Transverse colon (tissue), 4 donors: Measurements from ENCODE around the gene RIMBP2. TPM values are rescaled to one million over a fixed set of nuclear protein-coding genes. Genes with fewer than 3 reads are reported as not detected.

ENCODE experiments used
- DNase-seq: peaks from one replicate; pipeline ENCODE4 v3.0.0-alpha.2; 2019
- H3K27ac ChIP-seq, 4 donors: fragments of 200-600 bp; sonication (generic); 2 replicates each; pipeline ENCODE4 v1.5.1; 2016 to 2018; ENCODE audit warnings: inconsistent platforms in 4 of 4
- H3K27me3 ChIP-seq: fragments of 200-600 bp; sonication (generic); 2 replicates; pipeline ENCODE4 v1.5.1; 2017; ENCODE audit warnings: inconsistent platforms
- H3K36me3 ChIP-seq, 4 donors: fragments of 200-600 bp; sonication (generic); 2 replicates each; pipeline ENCODE4 v1.5.1; 2017 to 2019; ENCODE audit warnings: inconsistent platforms in 4 of 4
- H3K4me1 ChIP-seq, 4 donors: fragments of 200-600 bp; sonication (generic); 2 replicates each; pipeline ENCODE4 v1.5.1; 2017 to 2020; ENCODE audit warnings: inconsistent platforms in 4 of 4
- H3K4me3 ChIP-seq, 4 donors: fragments of 200-600 bp; sonication (generic); 1 replicate in 1 of 4; 2 replicates in 3 of 4; pipeline versions ENCODE4 v1.5.1 to v1.6.1; 2017 to 2019; ENCODE audit warnings: inconsistent platforms in 4 of 4
- H3K9me3 ChIP-seq, 2 donors: fragments of 200-600 bp; sonication (generic); 2 replicates each; pipeline ENCODE4 v1.5.1; 2017 to 2019; ENCODE audit warnings: inconsistent platforms in 2 of 2
- EP300 ChIP-seq: sonication (generic); formaldehyde crosslinking; IDR thresholded peaks from one replicate; pipeline ENCODE4 v1.6.1; 2017; ENCODE audit warnings: antibody characterized with exemption, low read depth
- POLR2A ChIP-seq: fragments of 450-650 bp; IDR thresholded peaks from one replicate; pipeline ENCODE4 v1.6.1; 2016; ENCODE audit warnings: antibody characterized with exemption, mild to moderate bottlenecking, moderate library complexity
- POLR2AphosphoS5 ChIP-seq, 3 donors: sonication (generic); formaldehyde crosslinking; IDR thresholded peaks; one replicate each; pipeline ENCODE4 v1.6.1; 2016; ENCODE audit warnings: antibody characterized with exemption in 3 of 3
- WGBS, 2 donors: methylation state at CpG; one replicate each; pipeline ENCODE4 v1.1.5; 2018; ENCODE audit warnings: low coverage in 1 of 2; 5-methylcytosine and 5-hydroxymethylcytosine counted together
- in situ Hi-C, 4 donors: fragments of 200-750 bp; cut with MboI; loops; one replicate each; pipeline versions ENCODE4 v1.15.0 to v1.15.1; 2017; ENCODE audit warnings: low sequenced_read_pairs in 3 of 4, low pct_ligation_motif_present in 1 of 4, low pct_unique_long_range_greater_than_20kb in 1 of 4
- intact Hi-C: fragments of 100-400 bp; cut with DNase I; formaldehyde crosslinking; loops from one replicate; pipeline ENCODE4 v1.15.1; 2023; ENCODE audit warnings: low total_unique reads
- total RNA-seq, 4 donors: library from RNA; depleted of rRNA; stranded (reverse); fragments of >200 nt; gene quantifications; one replicate each; pipeline ENCODE4 v1.1.0, GENCODE V29; 2016
- TF ChIP-seq, protein P1 (sequence below), 5 experiments: fragments of 200-600 bp in 3 of 5; fragments of 450-650 bp in 2 of 5; sonication (generic) in 3 of 5; IDR thresholded peaks; 1 replicate in 2 of 5; 2 replicates in 3 of 5; pipeline ENCODE4 v1.5.1; 2016 to 2017; ENCODE audit warnings: antibody characterized with exemption in 5 of 5, inconsistent platforms in 3 of 5, mild to moderate bottlenecking in 2 of 5, moderate library complexity in 1 of 5

Gene RIMBP2
- total RNA-seq, 4 donors from 2014 or later = 2.9 to 17.3 (median 4.3) TPM

- no peaks in the 10 kb centered on the region for H3K36me3 ChIP-seq
- in situ Hi-C loops (no loop called here), intact Hi-C loops (no loop called here)
- H3K27ac ChIP-seq = no peak overlapping the region
- DNase-seq = no peak
- WGBS, 2 donors = 80 to 90% methylated on average over 1 to 21 of the region's 22 CpGs
- H3K4me1 ChIP-seq = no peaks in the 10 kb centered on the region
- no peak overlapping the region for H3K4me3 ChIP-seq
- TF ChIP-seq, protein P1, sequence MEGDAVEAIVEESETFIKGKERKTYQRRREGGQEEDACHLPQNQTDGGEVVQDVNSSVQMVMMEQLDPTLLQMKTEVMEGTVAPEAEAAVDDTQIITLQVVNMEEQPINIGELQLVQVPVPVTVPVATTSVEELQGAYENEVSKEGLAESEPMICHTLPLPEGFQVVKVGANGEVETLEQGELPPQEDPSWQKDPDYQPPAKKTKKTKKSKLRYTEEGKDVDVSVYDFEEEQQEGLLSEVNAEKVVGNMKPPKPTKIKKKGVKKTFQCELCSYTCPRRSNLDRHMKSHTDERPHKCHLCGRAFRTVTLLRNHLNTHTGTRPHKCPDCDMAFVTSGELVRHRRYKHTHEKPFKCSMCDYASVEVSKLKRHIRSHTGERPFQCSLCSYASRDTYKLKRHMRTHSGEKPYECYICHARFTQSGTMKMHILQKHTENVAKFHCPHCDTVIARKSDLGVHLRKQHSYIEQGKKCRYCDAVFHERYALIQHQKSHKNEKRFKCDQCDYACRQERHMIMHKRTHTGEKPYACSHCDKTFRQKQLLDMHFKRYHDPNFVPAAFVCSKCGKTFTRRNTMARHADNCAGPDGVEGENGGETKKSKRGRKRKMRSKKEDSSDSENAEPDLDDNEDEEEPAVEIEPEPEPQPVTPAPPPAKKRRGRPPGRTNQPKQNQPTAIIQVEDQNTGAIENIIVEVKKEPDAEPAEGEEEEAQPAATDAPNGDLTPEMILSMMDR (IDR thresholded peaks at IDR 0.05) = no peak
- TF ChIP-seq EP300 (no peak), POLR2AphosphoS5 (IDR thresholded peaks at IDR 0.05) (no peak), POLR2A (no peak)
- no peaks in the 10 kb centered on the region for H3K9me3 ChIP-seq
- peaks cover 12% of the 10 kb centered on the region for H3K27me3 ChIP-seq
Observed at GRCh38 chr12:130485291-130486145, 230.6 kb downstream of the RIMBP2 start.

DNA sequence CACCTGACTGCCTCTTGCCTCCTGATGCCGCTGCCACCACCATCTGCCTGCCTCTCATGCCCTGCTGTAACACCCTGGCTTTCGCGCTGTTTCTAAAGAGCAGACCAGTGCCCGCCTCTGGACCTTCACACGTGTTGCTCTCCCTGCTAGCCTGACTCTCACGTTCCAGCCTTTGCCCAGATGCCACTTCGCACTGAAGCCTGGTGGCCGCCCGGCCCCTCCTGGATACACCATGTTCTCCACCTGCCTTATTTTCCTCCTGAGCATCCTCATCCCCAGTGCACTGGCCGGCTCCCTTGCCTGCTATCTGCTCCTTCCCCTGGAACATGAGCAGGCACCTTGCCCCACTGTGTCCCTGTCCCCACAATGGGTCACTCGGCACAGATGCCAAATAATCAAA lies 231.9 kb downstream of the RIMBP2 start:
- 86 to 89% methylated on average over 7 to 11 of the region's 11 CpGs for WGBS, 2 donors
- H3K27ac ChIP-seq = no peak overlapping the region
- intact Hi-C loops (no loop called here), in situ Hi-C loops (no loop called here)
- H3K4me1 ChIP-seq = no peaks in the 10 kb centered on the region
- no peaks in the 10 kb centered on the region for H3K9me3 ChIP-seq
- no peak overlapping the region for H3K4me3 ChIP-seq
- H3K27me3 ChIP-seq = peaks cover 19% of the 10 kb centered on the region
- H3K36me3 ChIP-seq = no peaks in the 10 kb centered on the region
- TF ChIP-seq POLR2AphosphoS5 (IDR thresholded peaks at IDR 0.05) = no peak
- TF ChIP-seq, protein P1 (IDR thresholded peaks at IDR 0.05) = no peak
- no peak for TF ChIP-seq POLR2A
- TF ChIP-seq EP300 = no peak
- no peak for DNase-seq

- Histone ChIP-seq H3K9me3 (no peaks in the 10 kb centered on the region), H3K27me3 (peaks cover 19% of the 10 kb centered on the region), H3K4me3 (no peak overlapping the region), H3K4me1 (no peaks in the 10 kb centered on the region), H3K27ac (no peak overlapping the region), H3K36me3 (no peaks in the 10 kb centered on the region)
- no peak for DNase-seq
- intact Hi-C loops (no loop called here), in situ Hi-C loops (no loop called here)
- TF ChIP-seq POLR2A = no peak
- no peak for TF ChIP-seq POLR2AphosphoS5 (IDR thresholded peaks at IDR 0.05)
- TF ChIP-seq EP300 = no peak
- TF ChIP-seq, protein P1 (IDR thresholded peaks at IDR 0.05) = no peak
- 89% methylated on average over 19 of the region's 26 CpGs; no CpG with 5 or more reads in 1 of the 2 donors for WGBS, 2 donors
Observed at GRCh38 chr12:130483616-130484180, 232.4 kb downstream of the RIMBP2 start.

GRCh38 chr12:130482448-130482847 lies 233.7 kb downstream of the RIMBP2 start:
- no peak overlapping the region for H3K27ac ChIP-seq
- peaks cover 19% of the 10 kb centered on the region for H3K27me3 ChIP-seq
- TF ChIP-seq POLR2AphosphoS5 (IDR thresholded peaks at IDR 0.05) = no peak
- no peak for TF ChIP-seq POLR2A
- TF ChIP-seq, protein P1 (IDR thresholded peaks at IDR 0.05) = no peak
- TF ChIP-seq EP300 = no peak
- H3K36me3 ChIP-seq = no peaks in the 10 kb centered on the region
- in situ Hi-C loops (no loop called here), intact Hi-C loops (no loop called here)
- no peaks in the 10 kb centered on the region for H3K4me1 ChIP-seq
- no peak overlapping the region for H3K4me3 ChIP-seq
- WGBS, 2 donors = 50 to 60% methylated on average over 3 of the region's 3 CpGs
- DNase-seq = no peak
- H3K9me3 ChIP-seq = no peaks in the 10 kb centered on the region
